IMR-90 (cell line): ENCODE results near the gene RYR3. TPM values are rescaled to one million over a fixed set of nuclear protein-coding genes. Genes with fewer than 3 reads are reported as not detected.

ENCODE experiments used
- ATAC-seq: fragments of 200-7000 bp; cut with Tn5 transposase; 2 replicates; pipeline ENCODE4 v1.9.1; 2020; ENCODE audit warnings: low read depth, mild to moderate bottlenecking, moderate library complexity
- BruUV-seq: library from RNA; stranded (reverse); fragments of 400-500 nt; replicated peaks from 2 replicates; lab custom pipeline; 2021; lab: Mats Ljungman, UMichigan
- CTCF ChIA-PET: fragments of 300-600 bp; formaldehyde crosslinking; extraction: SDS; loops from one replicate; lab custom pipeline; 2021; ENCODE audit warnings: antibody characterized with exemption; lab: Yijun Ruan, JAX
- POLR2A ChIA-PET: fragments of 300-600 bp; sonication (Branson Sonifier 250); formaldehyde crosslinking; loops from one replicate; lab custom pipeline; 2022; ENCODE audit warnings: antibody characterized with exemption; ENCODE audit not compliant: unreplicated experiment; lab: Charles Lee
- DNase-seq: peaks from one replicate; pipeline ENCODE4 v3.0.0; 2013
- H2AFZ ChIP-seq: replicated peaks from 2 replicates; pipeline ENCODE3; 2013; ENCODE audit warnings: low read length, mild to moderate bottlenecking; ENCODE audit not compliant: poor library complexity
- H2AK5ac ChIP-seq: 2 replicates; pipeline ENCODE4 v1.6.1; 2013; ENCODE audit warnings: low read depth, low read length, inconsistent platforms
- H2AK9ac ChIP-seq: replicated peaks from 2 replicates; pipeline ENCODE3; 2013; ENCODE audit warnings: mild to moderate bottlenecking, low read depth, low read length, moderate library complexity; ENCODE audit not compliant: poor library complexity
- H2BK120ac ChIP-seq: 2 replicates; pipeline ENCODE4 v1.6.1; 2013; ENCODE audit warnings: low read depth, low read length, inconsistent platforms
- H2BK15ac ChIP-seq: 3 replicates; pipeline ENCODE4 v1.6.1; 2013; ENCODE audit warnings: low read depth, low read length, inconsistent platforms
- H2BK20ac ChIP-seq: 2 replicates; pipeline ENCODE4 v1.6.1; 2013; ENCODE audit warnings: low read depth, mild to moderate bottlenecking, inconsistent platforms, low read length, moderate library complexity
- H2BK5ac ChIP-seq: 2 replicates; pipeline ENCODE4 v1.6.1; 2013; ENCODE audit warnings: mild to moderate bottlenecking, low read depth, low read length, inconsistent platforms; ENCODE audit not compliant: poor library complexity, severe bottlenecking
- H3K14ac ChIP-seq: replicated peaks from 2 replicates; pipeline ENCODE4 v1.6.1; 2013; ENCODE audit warnings: low read depth, low read length, inconsistent platforms
- H3K18ac ChIP-seq: 2 replicates; pipeline ENCODE4 v1.6.1; 2013; ENCODE audit warnings: low read depth, low read length, control low read depth
- H3K23ac ChIP-seq: 2 replicates; pipeline ENCODE4 v1.6.1; 2013; ENCODE audit warnings: low read depth, low read length, inconsistent platforms
- H3K27ac ChIP-seq: 2 replicates; pipeline ENCODE4 v1.5.1; 2013; ENCODE audit warnings: mild to moderate bottlenecking, control low read depth, low read length; ENCODE audit not compliant: insufficient read depth
- H3K27me3 ChIP-seq: 2 replicates; pipeline ENCODE4 v1.6.1; 2013; ENCODE audit warnings: low read length; ENCODE audit not compliant: control insufficient read depth, insufficient read depth
- H3K36me3 ChIP-seq: 2 replicates; pipeline ENCODE4 v1.6.1; 2013; ENCODE audit warnings: low read length, mixed read lengths; ENCODE audit not compliant: control insufficient read depth, insufficient read depth
- H3K4ac ChIP-seq: 2 replicates; pipeline ENCODE4 v1.6.1; 2013; ENCODE audit warnings: low read depth, low read length, inconsistent platforms
- H3K4me1 ChIP-seq: 2 replicates; pipeline ENCODE4 v1.6.1; 2013; ENCODE audit warnings: low read length, mixed read lengths; ENCODE audit not compliant: control insufficient read depth, insufficient read depth
- H3K4me2 ChIP-seq: 2 replicates; pipeline ENCODE4 v1.6.1; 2013; ENCODE audit warnings: low read depth, mild to moderate bottlenecking, control low read depth, low read length, moderate library complexity
- H3K4me3 ChIP-seq: 2 replicates; pipeline ENCODE4 v1.5.1; 2013; ENCODE audit warnings: low read depth, mild to moderate bottlenecking, control low read depth, low read length, moderate library complexity; ENCODE audit not compliant: insufficient read depth
- H3K56ac ChIP-seq: 2 replicates; pipeline ENCODE4 v1.6.1; 2013; ENCODE audit warnings: low read length, inconsistent platforms; ENCODE audit not compliant: insufficient read depth; ENCODE audit errors: extremely low read depth
- H3K79me1 ChIP-seq, 2 experiments: 2 replicates each; pipeline ENCODE4 v1.6.1; 2013; ENCODE audit warnings: low read length in 2 of 2, inconsistent platforms in 1 of 2, low read depth in 1 of 2
- H3K9ac ChIP-seq: 2 replicates; pipeline ENCODE4 v1.6.1; 2013; ENCODE audit warnings: low read depth, low read length, control low read depth
- H3K9me1 ChIP-seq: 2 replicates; pipeline ENCODE4 v1.6.1; 2013; ENCODE audit warnings: low read length, inconsistent platforms; ENCODE audit not compliant: insufficient read depth
- H3K9me3 ChIP-seq: 2 replicates; pipeline ENCODE4 v1.6.1; 2013; ENCODE audit warnings: low read length; ENCODE audit not compliant: control insufficient read depth, insufficient read depth
- H4K20me1 ChIP-seq: 2 replicates; pipeline ENCODE4 v1.6.1; 2013; ENCODE audit warnings: low read length, inconsistent platforms; ENCODE audit not compliant: insufficient read depth
- H4K5ac ChIP-seq: 2 replicates; pipeline ENCODE4 v1.6.1; 2013; ENCODE audit warnings: mild to moderate bottlenecking, low read depth, low read length, control low read depth
- H4K8ac ChIP-seq, 2 experiments: 2 replicates each; pipeline ENCODE4 v1.6.1; 2013; ENCODE audit warnings: low read depth in 2 of 2, low read length in 2 of 2, control low read depth in 1 of 2, inconsistent platforms in 1 of 2
- H4K91ac ChIP-seq: 2 replicates; pipeline ENCODE4 v1.6.1; 2013; ENCODE audit warnings: low read depth, low read length, inconsistent platforms; ENCODE audit not compliant: insufficient read depth
- BHLHE40 ChIP-seq: fragments of 150-350 bp; IDR thresholded peaks from 2 replicates; pipeline ENCODE4 v1.6.1; 2016; ENCODE audit warnings: mild to moderate bottlenecking, low read depth, low read length
- CEBPB ChIP-seq: IDR thresholded peaks from 2 replicates; pipeline ENCODE4 v1.6.1; 2012; ENCODE audit warnings: low read depth, low read length, improper control_type of control experiment
- CHD1 ChIP-seq: IDR thresholded peaks from 2 replicates; pipeline ENCODE4 v1.6.1; 2012; ENCODE audit warnings: low read depth, low read length, improper control_type of control experiment
- CTCF ChIP-seq: conservative IDR thresholded peaks from 2 replicates; pipeline ENCODE4 v1.5.1; 2012; ENCODE audit warnings: mild to moderate bottlenecking, low read depth, low read length, improper control_type of control experiment
- ELK1 ChIP-seq: fragments of 150-350 bp; IDR thresholded peaks from 2 replicates; pipeline ENCODE4 v1.6.1; 2016; ENCODE audit warnings: low read depth, mild to moderate bottlenecking, low read length, moderate library complexity, borderline replicate concordance
- FOS ChIP-seq: fragments of 150-350 bp; IDR thresholded peaks from 2 replicates; pipeline ENCODE4 v1.6.1; 2016; ENCODE audit warnings: low read depth, low read length
- MAFK ChIP-seq: IDR thresholded peaks from 2 replicates; pipeline ENCODE4 v1.6.1; 2012; ENCODE audit warnings: low read depth, low read length, improper control_type of control experiment
- MAZ ChIP-seq: IDR thresholded peaks from 2 replicates; pipeline ENCODE4 v1.6.1; 2012; ENCODE audit warnings: low read depth, mild to moderate bottlenecking, low read length, improper control_type of control experiment, moderate library complexity, borderline replicate concordance
- MXI1 ChIP-seq: IDR thresholded peaks from 2 replicates; pipeline ENCODE4 v1.6.1; 2012; ENCODE audit warnings: low read depth, mild to moderate bottlenecking, low read length, moderate library complexity, borderline replicate concordance
- NFE2L2 ChIP-seq: fragments of 150-350 bp; IDR thresholded peaks from 2 replicates; pipeline ENCODE4 v1.6.1; 2016; ENCODE audit warnings: low read depth, mild to moderate bottlenecking, low read length
- POLR2A ChIP-seq: IDR thresholded peaks from 2 replicates; pipeline ENCODE4 v1.6.1; 2012; ENCODE audit warnings: mild to moderate bottlenecking, low read depth, low read length
- RAD21 ChIP-seq: IDR thresholded peaks from 2 replicates; pipeline ENCODE4 v1.6.1; 2012; ENCODE audit warnings: low read length, improper control_type of control experiment
- RCOR1 ChIP-seq: IDR thresholded peaks from 2 replicates; pipeline ENCODE4 v1.6.1; 2012; ENCODE audit warnings: mild to moderate bottlenecking, low read length, improper control_type of control experiment; ENCODE audit not compliant: insufficient replicate concordance
- RFX5 ChIP-seq: IDR thresholded peaks from 2 replicates; pipeline ENCODE4 v1.8.0; 2012; ENCODE audit warnings: low read depth, mild to moderate bottlenecking, low read length, moderate library complexity
- SMC3 ChIP-seq: fragments of 150-350 bp; IDR thresholded peaks from 2 replicates; pipeline ENCODE4 v1.6.1; 2016; ENCODE audit warnings: low read depth, mild to moderate bottlenecking, antibody characterized with exemption, low read length, moderate library complexity
- USF2 ChIP-seq: fragments of 150-350 bp; IDR thresholded peaks from 2 replicates; pipeline ENCODE4 v1.6.1; 2017; ENCODE audit warnings: mild to moderate bottlenecking, antibody characterized with exemption, low read length, low read depth
- whole genome bisulfite sequencing, 2 experiments: methylation state at CpG; one replicate each; pipeline versions ENCODE4 v1.1.5 to v1.1.7; 2013; ENCODE audit warnings: missing lambda C conversion rate in 2 of 2; ENCODE audit not compliant: insufficient read length in 1 of 2; ENCODE audit errors: extremely low coverage in 2 of 2; 5-methylcytosine and 5-hydroxymethylcytosine counted together
- dilution Hi-C: fragments of 300-500 bp; cut with HindIII; formaldehyde crosslinking; loops from one replicate; pipeline ENCODE4 v1.14.3; 2018; ENCODE audit warnings: low sequenced_read_pairs; ENCODE audit not compliant: unreplicated experiment
- in situ Hi-C: fragments of 300-500 bp; cut with MboI; formaldehyde crosslinking; loops from 3 replicates; pipeline ENCODE4 v1.14.3; 2019; ENCODE audit warnings: low sequenced_read_pairs, inconsistent platforms, mixed read lengths
- intact Hi-C: fragments of 100-400 bp; cut with micrococcal nuclease; formaldehyde crosslinking; loops from 2 replicates; pipeline ENCODE4 v1.10.0; 2022
- polyA plus RNA-seq, 3 experiments: library from polyadenylated mRNA; depleted of rRNA; stranded (reverse); fragments of >200 nt; gene quantifications; 2 replicates each; pipeline ENCODE4 v1.2.3, GENCODE V29; 2012; ENCODE audit warnings: low replicate concordance in 1 of 3
- total RNA-seq: library from RNA; depleted of rRNA; stranded (reverse); fragments of >200 nt; gene quantifications from 2 replicates; pipeline ENCODE4 v1.2.3, GENCODE V29; 2012

RYR3 gene
- total and polyA plus RNA-seq, 2 of the 4 experiments (the other 2 are of a cell fraction), result 0.18 TPM; not detected in 1

GRCh38 chr15:33292717-33293307 lies 18.0 kb upstream of the RYR3 start:
- no peaks in the 10 kb centered on the region for H3K79me1 ChIP-seq
- H3K4me1 ChIP-seq, result no peaks in the 10 kb centered on the region
- no peak overlapping the region for H2AK5ac ChIP-seq
- H4K20me1 ChIP-seq, result no peaks in the 10 kb centered on the region
- H3K27me3 ChIP-seq, result peaks cover 20% of the 10 kb centered on the region
- no peak overlapping the region for H2BK20ac ChIP-seq
- intact Hi-C loops (loop anchor here (1.0 to 10.0 kb wide), 5 partner anchors 206 to 769 kb away; no protein-coding TSS in a partner anchor), in situ Hi-C loops (no loop called here), dilution Hi-C loops (no loop called here)
- peak; percentile 53 for DNase-seq
- H3K14ac ChIP-seq, result no peak overlapping the region
- H3K27ac ChIP-seq, result no peak overlapping the region
- H4K91ac ChIP-seq, result no peak overlapping the region
- no peak overlapping the region for H3K9ac ChIP-seq
- H4K5ac ChIP-seq, result no peak overlapping the region
- H2BK15ac ChIP-seq, result no peak overlapping the region
- no peak overlapping the region for H3K18ac ChIP-seq
- BruUV-seq, result no TSS peak
- H3K4ac ChIP-seq, result no peak overlapping the region
- no peak overlapping the region for H3K4me2 ChIP-seq
- no peaks in the 10 kb centered on the region for H3K36me3 ChIP-seq
- TF ChIP-seq USF2, result no peak
- no peak for TF ChIP-seq BHLHE40
- no peak for TF ChIP-seq RFX5
- TF ChIP-seq POLR2A, result no peak
- TF ChIP-seq NFE2L2, result no peak
- TF ChIP-seq FOS, result no peak
- peak; percentile 50 for TF ChIP-seq SMC3
- no peak for TF ChIP-seq RCOR1
- TF ChIP-seq MAZ, result no peak
- TF ChIP-seq MXI1, result no peak
- TF ChIP-seq ELK1, result no peak
- peak; percentile 66 for TF ChIP-seq RAD21
- peak; percentile 62 for TF ChIP-seq CTCF
- no peak for TF ChIP-seq MAFK
- no peak for TF ChIP-seq CEBPB
- no peak for TF ChIP-seq CHD1
- H2AK9ac ChIP-seq, result no peak overlapping the region
- H3K9me3 ChIP-seq, result no peaks in the 10 kb centered on the region
- H4K8ac ChIP-seq, result no peak overlapping the region
- H3K23ac ChIP-seq, result no peak overlapping the region
- POLR2A ChIA-PET, result no interaction called here
- no peaks in the 10 kb centered on the region for H3K9me1 ChIP-seq
- H2BK5ac ChIP-seq, result no peak overlapping the region
- no peak overlapping the region for H2BK120ac ChIP-seq
- ATAC-seq, result peak; percentile 82
- no peak overlapping the region for H3K56ac ChIP-seq
- H2AFZ ChIP-seq, result no peak overlapping the region
- WGBS, 2 experiments, result no CpG with 5 or more reads among the region's 7 CpGs
- CTCF ChIA-PET, result interaction anchor here (0.5 to 2.7 kb wide), 11 partner anchors 9 to 917 kb away, joined by 3 to 29 read pairs (median 4); partner anchors contain the start of gene KATNBL1
- H3K4me3 ChIP-seq, result no peak overlapping the region
